Smooth muscle cell (in vitro differentiated cells): ENCODE results near the gene DPP10. TPM values are rescaled to one million over a fixed set of nuclear protein-coding genes. Genes with fewer than 3 reads are reported as not detected.

Experiments used
- DNase-seq: peaks from one replicate; lab custom pipeline; 2025; ENCODE audit not compliant: unreplicated experiment; lab: John Stamatoyannopoulos, UW
- H2AFZ ChIP-seq: fragments of 200-600 bp; sonication (generic); 2 replicates; pipeline ENCODE4 v1.6.0; 2016; ENCODE audit warnings: antibody characterized with exemption, low read depth, mild to moderate bottlenecking
- H3F3A ChIP-seq: fragments of 200-600 bp; sonication (generic); 2 replicates; pipeline ENCODE4 v1.6.0; 2017; ENCODE audit warnings: antibody characterized with exemption, low read depth
- H3K27ac ChIP-seq: fragments of 200-600 bp; sonication (generic); 2 replicates; pipeline ENCODE4 v1.5.1; 2016; ENCODE audit warnings: low read depth, mild to moderate bottlenecking
- H3K27me3 ChIP-seq: fragments of 200-600 bp; sonication (generic); 2 replicates; pipeline ENCODE4 v1.6.1; 2016; ENCODE audit warnings: low read depth, mild to moderate bottlenecking
- H3K36me3 ChIP-seq: fragments of 200-600 bp; sonication (generic); 2 replicates; pipeline ENCODE4 v1.5.1; 2016; ENCODE audit warnings: low read depth
- H3K4me1 ChIP-seq: fragments of 200-600 bp; sonication (generic); 2 replicates; pipeline ENCODE4 v1.5.1; 2016; ENCODE audit warnings: low read depth
- H3K4me2 ChIP-seq: fragments of 200-600 bp; sonication (generic); 2 replicates; pipeline ENCODE4 v1.6.0; 2016; ENCODE audit warnings: mild to moderate bottlenecking
- H3K4me3 ChIP-seq: fragments of 200-600 bp; sonication (generic); 2 replicates; pipeline ENCODE4 v1.5.1; 2016; ENCODE audit warnings: mild to moderate bottlenecking
- H3K79me2 ChIP-seq: fragments of 200-600 bp; sonication (generic); 2 replicates; pipeline ENCODE4 v1.6.0; 2016; ENCODE audit warnings: low read depth, mild to moderate bottlenecking
- H3K9ac ChIP-seq: fragments of 200-600 bp; sonication (generic); 2 replicates; pipeline ENCODE4 v1.6.0; 2016; ENCODE audit warnings: low read depth
- H3K9me3 ChIP-seq: fragments of 200-600 bp; sonication (generic); replicated peaks from 2 replicates; pipeline ENCODE4 v1.5.1; 2016; ENCODE audit warnings: low read depth
- H4K20me1 ChIP-seq: fragments of 200-600 bp; sonication (generic); 2 replicates; pipeline ENCODE4 v1.6.0; 2016; ENCODE audit warnings: low read depth
- WGBS: methylation state at CpG from one replicate; pipeline ENCODE4 v1.1.7; 2016; ENCODE audit warnings: low lambda C conversion rate; 5-methylcytosine and 5-hydroxymethylcytosine counted together
- polyA plus RNA-seq: library from polyadenylated mRNA; unstranded; fragments of >200 nt; fragmentation: Nextera tagmentation; extraction: Ambion mirVana; gene quantifications from 2 replicates; pipeline ENCODE4 v1.2.1, GENCODE V29; 2016
- total RNA-seq: library from RNA; depleted of rRNA; stranded (reverse); fragments of >200 nt; gene quantifications from 2 replicates; pipeline ENCODE4 v1.2.3, GENCODE V29; 2014
- TF ChIP-seq, protein P1 (sequence below): fragments of 200-600 bp; sonication (generic); IDR thresholded peaks from 2 replicates; pipeline ENCODE4 v1.5.1; 2017; ENCODE audit warnings: borderline replicate concordance, mild to moderate bottlenecking, antibody characterized with exemption; ENCODE audit not compliant: insufficient read depth, poor library complexity, severe bottlenecking

Gene DPP10
- total and polyA plus RNA-seq, 2 experiments from 2014 or later, result 3.6 TPM; not detected in 1

DNA sequence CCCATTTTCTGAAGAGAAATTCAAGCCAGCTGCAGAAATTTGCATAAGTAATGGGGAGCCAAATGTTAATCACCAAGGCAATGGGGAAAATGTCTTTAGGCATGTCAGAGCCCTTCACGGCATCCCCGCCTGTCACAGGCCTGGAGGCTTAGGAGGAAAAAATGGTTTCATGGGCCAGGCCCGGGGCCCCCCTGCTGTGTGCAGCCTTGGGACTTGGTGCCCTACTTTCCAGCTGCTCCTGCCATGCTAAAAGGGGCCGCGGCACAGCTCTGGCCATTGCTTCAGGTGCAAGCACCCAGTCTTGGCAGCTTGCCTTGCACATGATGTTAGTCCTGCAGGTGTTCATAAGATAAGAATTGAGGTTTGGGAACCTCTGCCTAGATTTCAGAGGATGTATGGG, 1235.7 kb downstream of the DPP10 start:
- Histone ChIP-seq H4K20me1 (no peaks in the 10 kb centered on the region), H3K9me3 (no peaks in the 10 kb centered on the region), H3K4me3 (no peak overlapping the region), H3K9ac (no peak overlapping the region), H3K27me3 (no peaks in the 10 kb centered on the region), H3K79me2 (no peaks in the 10 kb centered on the region), H3K4me1 (no peaks in the 10 kb centered on the region), H2AFZ (no peak overlapping the region), H3K4me2 (no peak overlapping the region), H3K27ac (no peak overlapping the region), H3K36me3 (no peaks in the 10 kb centered on the region), H3F3A (no peaks in the 10 kb centered on the region)
- TF ChIP-seq, protein P1, sequence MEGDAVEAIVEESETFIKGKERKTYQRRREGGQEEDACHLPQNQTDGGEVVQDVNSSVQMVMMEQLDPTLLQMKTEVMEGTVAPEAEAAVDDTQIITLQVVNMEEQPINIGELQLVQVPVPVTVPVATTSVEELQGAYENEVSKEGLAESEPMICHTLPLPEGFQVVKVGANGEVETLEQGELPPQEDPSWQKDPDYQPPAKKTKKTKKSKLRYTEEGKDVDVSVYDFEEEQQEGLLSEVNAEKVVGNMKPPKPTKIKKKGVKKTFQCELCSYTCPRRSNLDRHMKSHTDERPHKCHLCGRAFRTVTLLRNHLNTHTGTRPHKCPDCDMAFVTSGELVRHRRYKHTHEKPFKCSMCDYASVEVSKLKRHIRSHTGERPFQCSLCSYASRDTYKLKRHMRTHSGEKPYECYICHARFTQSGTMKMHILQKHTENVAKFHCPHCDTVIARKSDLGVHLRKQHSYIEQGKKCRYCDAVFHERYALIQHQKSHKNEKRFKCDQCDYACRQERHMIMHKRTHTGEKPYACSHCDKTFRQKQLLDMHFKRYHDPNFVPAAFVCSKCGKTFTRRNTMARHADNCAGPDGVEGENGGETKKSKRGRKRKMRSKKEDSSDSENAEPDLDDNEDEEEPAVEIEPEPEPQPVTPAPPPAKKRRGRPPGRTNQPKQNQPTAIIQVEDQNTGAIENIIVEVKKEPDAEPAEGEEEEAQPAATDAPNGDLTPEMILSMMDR, result no peak
- WGBS, result 92% methylated on average over 5 of the region's 5 CpGs
- DNase-seq, result no peak

DNA sequence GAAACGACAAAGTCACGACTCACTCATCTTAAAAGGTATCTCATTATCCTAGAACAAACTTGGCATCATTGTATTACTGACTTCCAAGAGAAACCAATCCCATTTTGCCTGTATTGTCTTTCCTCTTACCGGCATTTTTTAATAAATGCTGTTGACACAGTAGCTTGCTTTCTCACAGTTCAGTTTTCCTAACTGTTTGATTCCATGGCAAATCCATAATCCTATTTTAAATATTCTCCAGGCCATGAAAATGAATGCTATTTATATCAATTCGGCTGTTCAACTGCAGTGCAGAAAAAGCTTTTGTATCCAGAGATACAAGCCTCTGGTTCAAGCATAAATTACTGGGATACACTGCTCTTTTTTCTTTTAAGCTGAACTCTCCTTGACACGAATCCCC, 1241.9 kb downstream of the DPP10 start:
- TF ChIP-seq, protein P1, result no peak
- DNase-seq, result no peak
- Histone ChIP-seq H3K79me2 (no peaks in the 10 kb centered on the region), H3K27me3 (no peaks in the 10 kb centered on the region), H3K9ac (no peak overlapping the region), H2AFZ (no peak overlapping the region), H3K4me1 (no peaks in the 10 kb centered on the region), H3K4me2 (no peak overlapping the region), H3K36me3 (no peaks in the 10 kb centered on the region), H3K4me3 (no peak overlapping the region), H3K9me3 (no peaks in the 10 kb centered on the region), H3F3A (no peaks in the 10 kb centered on the region), H3K27ac (no peak overlapping the region), H4K20me1 (no peaks in the 10 kb centered on the region)
- WGBS, result 74% methylated on average over 5 of the region's 5 CpGs

DNA sequence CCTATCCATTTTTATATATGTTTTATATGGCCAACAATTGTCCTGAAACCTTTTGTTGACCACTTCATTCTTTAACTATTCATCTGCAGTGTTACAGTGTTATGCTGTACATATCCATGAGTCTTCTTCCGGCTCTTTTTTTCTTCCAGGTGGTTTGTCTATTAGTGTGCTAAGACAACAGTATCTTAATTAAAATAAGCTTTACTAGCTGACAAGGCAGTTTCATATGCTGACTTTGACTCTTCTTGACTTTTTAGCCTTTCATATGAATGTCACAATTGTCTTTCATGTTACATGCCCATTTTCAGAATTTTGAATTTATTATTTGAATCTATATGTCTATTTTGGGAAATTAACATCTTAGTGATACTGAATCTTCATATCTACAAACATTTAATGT, 1249.0 kb downstream of the DPP10 start:
- Histone ChIP-seq H3K4me2 (no peak overlapping the region), H3K9ac (no peak overlapping the region), H3K27ac (no peak overlapping the region), H2AFZ (no peak overlapping the region), H3F3A (no peaks in the 10 kb centered on the region), H4K20me1 (no peaks in the 10 kb centered on the region), H3K36me3 (no peaks in the 10 kb centered on the region), H3K27me3 (no peaks in the 10 kb centered on the region), H3K4me1 (no peaks in the 10 kb centered on the region), H3K79me2 (no peaks in the 10 kb centered on the region), H3K4me3 (no peak overlapping the region), H3K9me3 (no peaks in the 10 kb centered on the region)
- DNase-seq, result no peak
- 96% methylated on average over 1 of the region's 1 CpG for WGBS
- TF ChIP-seq, protein P1, result no peak

DNA sequence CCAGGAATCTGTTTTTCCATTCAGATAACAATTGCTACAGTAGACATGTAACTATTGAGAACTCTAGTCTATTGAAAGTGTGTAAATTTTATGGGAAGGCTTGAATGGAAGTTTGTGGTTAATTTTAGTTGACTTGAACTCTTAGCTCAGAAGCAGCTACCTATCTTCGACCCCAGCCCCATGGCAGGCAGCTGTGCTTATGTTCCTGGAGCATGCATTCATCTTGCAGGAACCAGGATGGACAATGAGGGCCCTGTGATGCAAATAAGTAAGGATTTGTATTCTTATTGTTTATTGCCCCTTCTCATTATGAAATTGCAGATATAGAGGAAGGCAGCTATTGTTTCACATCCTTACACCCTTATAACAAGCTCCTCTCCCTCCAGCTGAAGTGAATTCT, 1252.2 kb downstream of the DPP10 start:
- no peaks in the 10 kb centered on the region for H3K9me3 ChIP-seq
- no peaks in the 10 kb centered on the region for H4K20me1 ChIP-seq
- no peak overlapping the region for H2AFZ ChIP-seq
- no peak overlapping the region for H3K4me3 ChIP-seq
- no peak overlapping the region for H3K9ac ChIP-seq
- no peaks in the 10 kb centered on the region for H3F3A ChIP-seq
- TF ChIP-seq, protein P1, result no peak
- H3K27me3 ChIP-seq, result no peaks in the 10 kb centered on the region
- H3K27ac ChIP-seq, result no peak overlapping the region
- WGBS, result 100% methylated on average over 1 of the region's 1 CpG
- no peak overlapping the region for H3K4me2 ChIP-seq
- no peak for DNase-seq
- no peaks in the 10 kb centered on the region for H3K36me3 ChIP-seq
- no peaks in the 10 kb centered on the region for H3K79me2 ChIP-seq
- no peaks in the 10 kb centered on the region for H3K4me1 ChIP-seq
